GM21390 (cell line): ENCODE results near the gene GRAMD1B.
A peak's percentile ranks its signal among the peaks of the same experiment; 100 is the strongest.

Experiments used
- ATAC-seq: cut with Tn5 transposase; IDR thresholded peaks from one replicate; pipeline ENCODE4 v1.9.1; 2021; ENCODE audit not compliant: unreplicated experiment

GRAMD1B gene

GRCh38 chr11:123429913-123430720 lies at the start of gene GRAMD1B:
Gene GRAMD1B (plus strand): TSS chr11:123430269. CDS start chr11:123430793, 524 bp downstream.
- peak; percentile 75 for ATAC-seq

GRCh38 chr11:123381149-123381548 lies 48.9 kb upstream of the GRAMD1B start:
- ATAC-seq = no peak

- peak; percentile 78 for ATAC-seq
Observed at GRCh38 chr11:123381817-123382554, 48.1 kb upstream of the GRAMD1B start.

- ATAC-seq = peak; percentile 16
Observed at GRCh38 chr11:123382555-123383074, 47.5 kb upstream of the GRAMD1B start.

GRCh38 chr11:123384116-123384515 lies 46.0 kb upstream of the GRAMD1B start:
- no peak for ATAC-seq

GRCh38 chr11:123386796-123387510 lies 43.1 kb upstream of the GRAMD1B start:
- ATAC-seq = no peak

GRCh38 chr11:123388640-123389039 lies 41.4 kb upstream of the GRAMD1B start:
- ATAC-seq = no peak

- no peak for ATAC-seq
Observed at GRCh38 chr11:123390146-123390545, 39.9 kb upstream of the GRAMD1B start.

GRCh38 chr11:123391646-123392348 lies 38.3 kb upstream of the GRAMD1B start:
- no peak for ATAC-seq

GRCh38 chr11:123392431-123392830 lies 37.6 kb upstream of the GRAMD1B start:
- ATAC-seq = no peak

GRCh38 chr11:123392844-123393243 lies 37.2 kb upstream of the GRAMD1B start:
- ATAC-seq = no peak

- ATAC-seq = no peak
Observed at GRCh38 chr11:123393312-123393927, 36.6 kb upstream of the GRAMD1B start.

GRCh38 chr11:123404676-123405075 lies 25.4 kb upstream of the GRAMD1B start:
- ATAC-seq = no peak

GRCh38 chr11:123405123-123405592 lies 24.9 kb upstream of the GRAMD1B start:
- ATAC-seq = no peak

GRCh38 chr11:123406441-123407129 lies 23.5 kb upstream of the GRAMD1B start:
- peak; percentile 71 for ATAC-seq

GRCh38 chr11:123407130-123407995 lies 22.7 kb upstream of the GRAMD1B start:
- peak; percentile 48 for ATAC-seq

GRCh38 chr11:123407996-123408597 lies 22.0 kb upstream of the GRAMD1B start:
- no peak for ATAC-seq
